ENCODE measurements around the gene FLYWCH2. TPM values are rescaled to one million over a fixed set of nuclear protein-coding genes. Genes with fewer than 3 reads are reported as not detected.

FLYWCH2 gene
- polyA plus RNA-seq, 2 of the 4 experiments (the other 2 are of a cell fraction): 23.2 to 41.2 TPM

- H3K9me3 ChIP-seq: no peaks in the 10 kb centered on the region
- H3K4me1 ChIP-seq: peaks cover 25% of the 10 kb centered on the region
- peak overlapping the region; percentile 86 to 97 for H3K27ac ChIP-seq
- peak in 1 of 2 experiments; percentile 28 for DNase-seq (ENCODE audit: low read depth in 1 of 2, low spot score in 1 of 2)
- TF ChIP-seq CBX2 (IDR thresholded peaks at IDR 0.05; ENCODE audit: borderline replicate concordance, low read depth) (no peak), CHD4 (IDR thresholded peaks at IDR 0.05; ENCODE audit: borderline replicate concordance) (no peak), CHD2 (IDR thresholded peaks at IDR 0.05; ENCODE audit: low read length, partially characterized antibody) (no peak), POLR2A (IDR thresholded peaks at IDR 0.05; ENCODE audit: low read length) (no peak), HMGXB4 (CRISPR knock-in tag; IDR thresholded peaks at IDR 0.05; ENCODE audit: borderline replicate concordance) (no peak), NFE2L2 (conservative IDR thresholded peaks at IDR 0.05; ENCODE audit: low read length) (no peak), ESRRA (IDR thresholded peaks at IDR 0.05; ENCODE audit: borderline replicate concordance, low read length) (no peak), FOXS1 (CRISPR knock-in tag; IDR thresholded peaks at IDR 0.05) (no peak), PHF8 (IDR thresholded peaks at IDR 0.05; ENCODE audit: borderline replicate concordance, low read depth) (no peak), HOXA7 (CRISPR knock-in tag; IDR thresholded peaks at IDR 0.05) (no peak), JUNB (IDR thresholded peaks at IDR 0.05) (no peak), SMC3 (IDR thresholded peaks at IDR 0.05) (no peak), BCL3 (IDR thresholded peaks at IDR 0.05) (no peak), ZSCAN20 (CRISPR knock-in tag; IDR thresholded peaks at IDR 0.05) (no peak), CEBPB (IDR thresholded peaks at IDR 0.05) (no peak), BHLHE40 (IDR thresholded peaks at IDR 0.05; ENCODE audit: low read depth, low read length) (no peak)
- TF ChIP-seq, protein P1, sequence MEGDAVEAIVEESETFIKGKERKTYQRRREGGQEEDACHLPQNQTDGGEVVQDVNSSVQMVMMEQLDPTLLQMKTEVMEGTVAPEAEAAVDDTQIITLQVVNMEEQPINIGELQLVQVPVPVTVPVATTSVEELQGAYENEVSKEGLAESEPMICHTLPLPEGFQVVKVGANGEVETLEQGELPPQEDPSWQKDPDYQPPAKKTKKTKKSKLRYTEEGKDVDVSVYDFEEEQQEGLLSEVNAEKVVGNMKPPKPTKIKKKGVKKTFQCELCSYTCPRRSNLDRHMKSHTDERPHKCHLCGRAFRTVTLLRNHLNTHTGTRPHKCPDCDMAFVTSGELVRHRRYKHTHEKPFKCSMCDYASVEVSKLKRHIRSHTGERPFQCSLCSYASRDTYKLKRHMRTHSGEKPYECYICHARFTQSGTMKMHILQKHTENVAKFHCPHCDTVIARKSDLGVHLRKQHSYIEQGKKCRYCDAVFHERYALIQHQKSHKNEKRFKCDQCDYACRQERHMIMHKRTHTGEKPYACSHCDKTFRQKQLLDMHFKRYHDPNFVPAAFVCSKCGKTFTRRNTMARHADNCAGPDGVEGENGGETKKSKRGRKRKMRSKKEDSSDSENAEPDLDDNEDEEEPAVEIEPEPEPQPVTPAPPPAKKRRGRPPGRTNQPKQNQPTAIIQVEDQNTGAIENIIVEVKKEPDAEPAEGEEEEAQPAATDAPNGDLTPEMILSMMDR (IDR thresholded peaks at IDR 0.05): no peak
- TF ChIP-seq, protein P2, sequence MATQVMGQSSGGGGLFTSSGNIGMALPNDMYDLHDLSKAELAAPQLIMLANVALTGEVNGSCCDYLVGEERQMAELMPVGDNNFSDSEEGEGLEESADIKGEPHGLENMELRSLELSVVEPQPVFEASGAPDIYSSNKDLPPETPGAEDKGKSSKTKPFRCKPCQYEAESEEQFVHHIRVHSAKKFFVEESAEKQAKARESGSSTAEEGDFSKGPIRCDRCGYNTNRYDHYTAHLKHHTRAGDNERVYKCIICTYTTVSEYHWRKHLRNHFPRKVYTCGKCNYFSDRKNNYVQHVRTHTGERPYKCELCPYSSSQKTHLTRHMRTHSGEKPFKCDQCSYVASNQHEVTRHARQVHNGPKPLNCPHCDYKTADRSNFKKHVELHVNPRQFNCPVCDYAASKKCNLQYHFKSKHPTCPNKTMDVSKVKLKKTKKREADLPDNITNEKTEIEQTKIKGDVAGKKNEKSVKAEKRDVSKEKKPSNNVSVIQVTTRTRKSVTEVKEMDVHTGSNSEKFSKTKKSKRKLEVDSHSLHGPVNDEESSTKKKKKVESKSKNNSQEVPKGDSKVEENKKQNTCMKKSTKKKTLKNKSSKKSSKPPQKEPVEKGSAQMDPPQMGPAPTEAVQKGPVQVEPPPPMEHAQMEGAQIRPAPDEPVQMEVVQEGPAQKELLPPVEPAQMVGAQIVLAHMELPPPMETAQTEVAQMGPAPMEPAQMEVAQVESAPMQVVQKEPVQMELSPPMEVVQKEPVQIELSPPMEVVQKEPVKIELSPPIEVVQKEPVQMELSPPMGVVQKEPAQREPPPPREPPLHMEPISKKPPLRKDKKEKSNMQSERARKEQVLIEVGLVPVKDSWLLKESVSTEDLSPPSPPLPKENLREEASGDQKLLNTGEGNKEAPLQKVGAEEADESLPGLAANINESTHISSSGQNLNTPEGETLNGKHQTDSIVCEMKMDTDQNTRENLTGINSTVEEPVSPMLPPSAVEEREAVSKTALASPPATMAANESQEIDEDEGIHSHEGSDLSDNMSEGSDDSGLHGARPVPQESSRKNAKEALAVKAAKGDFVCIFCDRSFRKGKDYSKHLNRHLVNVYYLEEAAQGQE (IDR thresholded peaks at IDR 0.05): no peak
- ChIA-PET POLR2A (interaction anchor here (1.5 to 1.7 kb wide), 2 partner anchors 30 to 44 kb away, joined by 10 to 12 read pairs; partner anchors contain the start of gene FLYWCH2), CTCF (interaction anchor here (1.0 to 14.3 kb wide), 6 partner anchors 10 to 73 kb away, joined by 3 to 87 read pairs (median 14); no protein-coding TSS in a partner anchor)
- peak overlapping the region; percentile 95 for H3K4me2 ChIP-seq
- FAIRE-seq: no peak
- peak overlapping the region; percentile 65 for H3K4me3 ChIP-seq
- ATAC-seq: peak; percentile 58 to 69
- 16% methylated on average over 24 of the region's 39 CpGs for WGBS (ENCODE audit: missing lambda C conversion rate)
These were observed 29.6 kb downstream of the FLYWCH2 start for GRCh38 chr16:2912330-2913199.

Measured in A549 (cell line).